Bladder microvascular endothelial cell (primary cell): Measurements from ENCODE around the gene SZT2. TPM values are rescaled to one million over a fixed set of nuclear protein-coding genes. Genes with fewer than 3 reads are reported as not detected.

ENCODE experiments used
- total RNA-seq: library from RNA; depleted of rRNA; stranded (reverse); fragments of >200 nt; gene quantifications from 2 replicates; pipeline ENCODE4 v1.2.3, GENCODE V29; 2014

Gene SZT2
- total RNA-seq, result 10.5 and 28.6 TPM in 2 replicates

DNA sequence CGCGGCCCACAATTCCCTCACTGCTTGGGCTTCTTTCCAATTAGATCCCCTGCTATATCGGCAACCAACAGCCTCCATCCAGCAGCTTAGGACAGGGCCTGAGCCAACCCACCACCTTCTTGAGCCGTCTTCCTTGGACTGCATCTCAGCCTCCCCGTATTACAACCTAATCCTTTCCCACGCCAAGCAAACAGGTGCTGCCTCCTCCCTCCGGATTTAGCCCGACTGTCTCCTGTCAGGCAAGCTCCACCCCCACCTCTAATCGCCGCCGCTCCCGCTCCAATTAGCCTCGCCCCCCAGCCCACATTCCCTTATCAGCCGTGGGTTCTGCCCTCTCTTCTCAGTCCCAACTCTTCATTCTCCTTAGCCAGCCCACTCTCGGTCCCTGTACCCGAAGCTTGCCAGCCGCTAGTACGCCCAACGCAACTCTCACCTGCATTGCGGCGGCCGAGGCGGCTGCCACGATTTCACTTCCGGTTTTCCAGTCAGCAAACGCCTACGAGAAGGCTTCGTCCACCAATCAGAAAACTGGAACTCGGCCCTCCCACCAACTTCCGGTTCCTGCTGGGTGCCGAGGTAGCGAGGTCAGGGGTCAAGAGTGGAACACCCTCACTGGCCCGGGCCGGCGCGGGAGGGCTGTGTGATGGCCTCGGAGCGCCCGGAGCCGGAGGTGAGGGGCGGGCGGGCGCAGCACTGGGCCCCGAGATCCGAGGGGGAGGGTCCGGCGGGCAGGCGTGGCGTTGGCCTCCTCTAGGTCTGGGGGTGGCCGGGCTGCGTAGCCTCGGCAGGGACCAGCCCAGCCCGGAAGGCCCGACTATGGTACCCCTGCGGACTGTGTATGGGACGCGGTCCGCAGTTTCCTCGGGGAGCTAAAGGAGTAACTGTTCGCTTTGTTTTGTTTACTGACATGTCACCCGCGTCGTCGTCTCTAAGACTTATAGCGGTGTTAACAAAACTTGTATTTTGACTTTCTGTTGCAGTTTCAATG, at the start of gene SZT2, which contains the start of gene MED8:
TSS of gene SZT2 (plus strand) at position 574 of the 988 bp plus-strand sequence. CDS start at position 644, 70 bp downstream.
TSS of gene MED8 (minus strand) at position 475 of the 988 bp plus-strand sequence. CDS start at position 439, 36 bp downstream.

GRCh38 chr1:43358746-43359693, 30.7 kb upstream of the SZT2 start, which contains the start of gene CDC20:
TSS of gene CDC20 (plus strand) at chr1:43358981. CDS start at chr1:43359216, 235 bp downstream.

DNA sequence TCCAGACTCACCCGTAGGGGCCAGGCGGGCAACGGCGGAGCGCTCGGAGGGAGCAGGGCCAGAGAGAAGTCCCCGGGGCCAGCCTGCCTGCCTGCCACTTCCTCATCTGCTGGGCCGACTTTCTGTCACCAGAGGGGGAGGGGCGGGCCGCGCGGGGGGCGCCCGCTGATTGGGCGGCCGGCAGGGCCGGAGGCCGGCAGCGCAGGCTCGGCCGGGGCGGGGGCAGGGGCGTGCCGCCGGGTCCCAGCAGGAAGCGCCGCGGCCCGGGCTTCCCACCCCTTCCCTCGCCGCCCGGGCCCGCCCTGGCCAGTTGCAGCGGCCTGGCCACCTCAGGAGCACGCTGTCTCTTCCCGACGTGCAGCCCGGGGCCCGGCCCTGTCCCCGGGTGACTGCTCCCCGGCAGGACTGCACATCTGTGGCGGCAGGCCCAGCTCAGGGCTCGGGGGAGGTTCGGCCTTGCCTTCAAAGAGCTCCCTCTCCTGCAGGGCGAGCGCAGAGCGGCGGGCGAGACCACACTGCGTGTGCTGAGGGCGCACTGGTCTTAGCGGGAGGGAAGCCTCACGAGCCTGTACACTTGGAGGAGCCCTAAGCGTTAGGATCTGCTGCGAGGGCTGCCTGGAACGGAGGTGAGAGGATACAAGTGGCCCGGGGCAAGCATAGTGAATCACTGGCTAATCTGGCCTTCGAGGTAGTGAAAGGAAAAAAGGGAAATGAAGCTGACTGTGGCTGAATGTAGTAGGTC, 21.6 kb upstream of the SZT2 start, which contains the start of gene ELOVL1:
TSS of gene ELOVL1 (minus strand) at position 108 of the 742 bp plus-strand sequence. CDS start 2,402 bp downstream, outside the sequence.

GRCh38 chr1:43453442-43454269, 64.0 kb downstream of the SZT2 start, which contains the start of gene HYI:
TSS of gene HYI (minus strand) at chr1:43453931. CDS start at chr1:43453793, 138 bp downstream.

Other genes starting within 250 kb of the SZT2 start
- 66.1 and 81.1 TPM in 2 replicates for gene EBNA1BP2, start 217.6 kb upstream of the SZT2 start, total RNA-seq
- 0.16 and 0.31 TPM in 2 replicates for gene CFAP57, start 217.6 kb upstream of the SZT2 start, total RNA-seq
- 0.06 TPM in 1 of 2 replicates, not detected in the other for gene TMEM125, start 119.9 kb upstream of the SZT2 start, total RNA-seq
- not detected in 2 replicates for gene C1orf210, start 104.3 kb upstream of the SZT2 start, total RNA-seq
- 740 and 1,208 TPM in 2 replicates for gene TIE1, start 88.9 kb upstream of the SZT2 start, total RNA-seq
- 0.06 TPM in 1 of 2 replicates, not detected in the other for gene MPL, start 52.1 kb upstream of the SZT2 start, total RNA-seq
- 29.1 and 66.4 TPM in 2 replicates for gene CDC20, start 30.9 kb upstream of the SZT2 start, total RNA-seq
- 46.8 and 67.8 TPM in 2 replicates for gene ELOVL1, start 21.9 kb upstream of the SZT2 start, total RNA-seq
- gene MED8, start 99 bp upstream of the SZT2 start, total RNA-seq, result 37.7 and 42.8 TPM in 2 replicates
- 97.0 and 258 TPM in 2 replicates for gene HYI, start 64.0 kb downstream of the SZT2 start, total RNA-seq
- 58.9 and 785 TPM in 2 replicates for gene PTPRF, start 141.0 kb downstream of the SZT2 start, total RNA-seq